Measurements from ENCODE around the gene C3orf62.

GRCh38 chr3:49279376-49279775 is 2.3 kb upstream of the C3orf62 start:
- no peak for TF ChIP-seq EZH2 (IDR thresholded peaks at IDR 0.05; ENCODE audit: low read length)
- TF ChIP-seq, protein P1, sequence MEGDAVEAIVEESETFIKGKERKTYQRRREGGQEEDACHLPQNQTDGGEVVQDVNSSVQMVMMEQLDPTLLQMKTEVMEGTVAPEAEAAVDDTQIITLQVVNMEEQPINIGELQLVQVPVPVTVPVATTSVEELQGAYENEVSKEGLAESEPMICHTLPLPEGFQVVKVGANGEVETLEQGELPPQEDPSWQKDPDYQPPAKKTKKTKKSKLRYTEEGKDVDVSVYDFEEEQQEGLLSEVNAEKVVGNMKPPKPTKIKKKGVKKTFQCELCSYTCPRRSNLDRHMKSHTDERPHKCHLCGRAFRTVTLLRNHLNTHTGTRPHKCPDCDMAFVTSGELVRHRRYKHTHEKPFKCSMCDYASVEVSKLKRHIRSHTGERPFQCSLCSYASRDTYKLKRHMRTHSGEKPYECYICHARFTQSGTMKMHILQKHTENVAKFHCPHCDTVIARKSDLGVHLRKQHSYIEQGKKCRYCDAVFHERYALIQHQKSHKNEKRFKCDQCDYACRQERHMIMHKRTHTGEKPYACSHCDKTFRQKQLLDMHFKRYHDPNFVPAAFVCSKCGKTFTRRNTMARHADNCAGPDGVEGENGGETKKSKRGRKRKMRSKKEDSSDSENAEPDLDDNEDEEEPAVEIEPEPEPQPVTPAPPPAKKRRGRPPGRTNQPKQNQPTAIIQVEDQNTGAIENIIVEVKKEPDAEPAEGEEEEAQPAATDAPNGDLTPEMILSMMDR (optimal IDR thresholded peaks at IDR 0.05 in 1 of 3, IDR thresholded peaks at IDR 0.05 in 1 of 3, conservative IDR thresholded peaks at IDR 0.05 in 1 of 3; ENCODE audit: extremely low read depth in 1 of 3, insufficient read depth in 2 of 3, low read length in 3 of 3): no peak
